Measurements from ENCODE around the gene MLYCD. TPM values are rescaled to one million over a fixed set of nuclear protein-coding genes. Genes with fewer than 3 reads are reported as not detected.

The MLYCD gene
- total RNA-seq, 6 experiments from 2014 or later = 6.6 to 15.6 (median 11.3) TPM

DNA sequence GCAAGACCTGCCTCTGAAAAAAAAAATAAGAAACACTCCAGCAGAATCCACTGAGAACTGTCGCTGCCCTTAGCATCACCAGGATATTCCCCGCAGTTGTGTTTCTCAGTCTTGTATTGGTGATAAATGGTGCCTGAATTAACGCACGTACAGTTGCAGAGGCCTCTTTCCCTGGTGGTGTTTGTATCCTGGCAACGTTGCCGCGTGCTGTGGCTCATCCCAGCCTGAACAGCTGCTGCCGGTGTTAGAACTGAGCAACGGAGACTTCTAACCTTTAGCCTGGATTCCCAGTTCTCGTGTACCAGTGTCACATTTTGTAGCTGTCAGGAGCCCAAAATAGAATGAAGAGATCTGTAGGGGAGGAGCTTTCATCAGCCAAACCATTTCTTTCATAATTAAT is 4.8 kb downstream of the MLYCD start:
- DNase-seq (peak in 2 of 3 donors; percentile 62 to 71), ATAC-seq (peak; percentile 50 to 72 (median 66))
- peaks cover 0 to 19% (median 12%) of the 10 kb centered on the region in 4 donors for H3K36me3 ChIP-seq
- H3K4me1 ChIP-seq = peaks cover 0 to 41% (median 8%) of the 10 kb centered on the region in 4 donors
- no peaks in the 10 kb centered on the region for H3K27me3 ChIP-seq
- peak overlapping the region in 2 of 3 donors; percentile 19 to 35 for H3K27ac ChIP-seq
- no peak for TF ChIP-seq POLR2A (IDR thresholded peaks at IDR 0.05)
- TF ChIP-seq, protein P1, sequence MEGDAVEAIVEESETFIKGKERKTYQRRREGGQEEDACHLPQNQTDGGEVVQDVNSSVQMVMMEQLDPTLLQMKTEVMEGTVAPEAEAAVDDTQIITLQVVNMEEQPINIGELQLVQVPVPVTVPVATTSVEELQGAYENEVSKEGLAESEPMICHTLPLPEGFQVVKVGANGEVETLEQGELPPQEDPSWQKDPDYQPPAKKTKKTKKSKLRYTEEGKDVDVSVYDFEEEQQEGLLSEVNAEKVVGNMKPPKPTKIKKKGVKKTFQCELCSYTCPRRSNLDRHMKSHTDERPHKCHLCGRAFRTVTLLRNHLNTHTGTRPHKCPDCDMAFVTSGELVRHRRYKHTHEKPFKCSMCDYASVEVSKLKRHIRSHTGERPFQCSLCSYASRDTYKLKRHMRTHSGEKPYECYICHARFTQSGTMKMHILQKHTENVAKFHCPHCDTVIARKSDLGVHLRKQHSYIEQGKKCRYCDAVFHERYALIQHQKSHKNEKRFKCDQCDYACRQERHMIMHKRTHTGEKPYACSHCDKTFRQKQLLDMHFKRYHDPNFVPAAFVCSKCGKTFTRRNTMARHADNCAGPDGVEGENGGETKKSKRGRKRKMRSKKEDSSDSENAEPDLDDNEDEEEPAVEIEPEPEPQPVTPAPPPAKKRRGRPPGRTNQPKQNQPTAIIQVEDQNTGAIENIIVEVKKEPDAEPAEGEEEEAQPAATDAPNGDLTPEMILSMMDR (IDR thresholded peaks at IDR 0.05) = no peak
- no peak overlapping the region for H3K4me3 ChIP-seq
- WGBS (ENCODE audit: insufficient coverage, low coverage, low lambda C conversion rate, missing lambda C conversion rate) = 16% methylated on average over 8 of the region's 10 CpGs
- H3K9me3 ChIP-seq = no peaks in the 10 kb centered on the region
- intact Hi-C loops (cut with DNase I) = no loop called here

DNA sequence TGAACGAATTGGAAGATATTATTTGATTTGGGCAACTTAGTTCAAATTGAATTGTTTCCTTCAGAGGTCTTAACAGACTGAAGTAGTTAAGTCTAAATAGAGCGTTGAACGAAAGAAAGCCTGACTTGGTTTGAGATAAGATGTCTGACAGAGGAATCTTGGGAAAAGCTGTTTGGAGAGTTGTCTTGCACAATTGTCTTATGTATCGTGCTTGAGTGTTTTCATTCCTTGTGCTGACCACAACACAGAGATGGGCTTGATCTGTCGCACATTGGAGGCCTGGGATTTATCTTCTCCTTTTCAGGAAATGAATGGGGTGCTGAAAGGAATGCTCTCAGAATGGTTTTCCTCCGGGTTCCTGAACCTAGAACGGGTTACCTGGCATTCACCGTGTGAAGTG is 7.8 kb downstream of the MLYCD start:
- H3K4me1 ChIP-seq = peaks cover 0 to 22% (median 6%) of the 10 kb centered on the region in 4 donors
- DNase-seq (no peak), ATAC-seq (no peak)
- peaks cover 0 to 43% (median 21%) of the 10 kb centered on the region in 4 donors for H3K36me3 ChIP-seq
- TF ChIP-seq, protein P1 (IDR thresholded peaks at IDR 0.05) = no peak
- no peak for TF ChIP-seq POLR2A (IDR thresholded peaks at IDR 0.05)
- intact Hi-C loops (cut with DNase I) = no loop called here
- no peaks in the 10 kb centered on the region for H3K9me3 ChIP-seq
- no peaks in the 10 kb centered on the region for H3K27me3 ChIP-seq
- 71% methylated on average over 7 of the region's 8 CpGs for WGBS (ENCODE audit: insufficient coverage, low coverage, low lambda C conversion rate, missing lambda C conversion rate)
- no peak overlapping the region for H3K27ac ChIP-seq
- no peak overlapping the region for H3K4me3 ChIP-seq

DNA sequence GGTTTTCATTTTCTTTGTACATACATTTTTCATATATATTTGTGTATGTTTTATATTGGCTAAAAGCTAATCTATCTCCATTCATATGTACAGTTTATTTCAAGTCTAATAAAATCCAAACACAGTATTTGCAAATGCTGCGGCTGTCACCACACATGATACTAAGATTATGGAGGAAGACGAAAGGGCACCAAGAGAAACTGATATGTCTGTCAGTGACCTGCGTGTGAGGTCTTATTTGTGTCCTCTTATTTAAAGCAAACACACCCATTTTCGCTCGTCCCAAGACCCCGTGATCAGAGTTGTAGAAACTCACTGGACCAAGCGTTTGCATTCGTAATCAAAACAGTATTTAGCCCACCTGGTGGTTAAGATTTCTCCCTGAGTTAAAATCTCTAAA is 8.2 kb downstream of the MLYCD start:
- WGBS (ENCODE audit: insufficient coverage, low coverage, low lambda C conversion rate, missing lambda C conversion rate) = 85% methylated on average over 8 of the region's 8 CpGs
- Histone ChIP-seq H3K4me1 (peaks cover 0 to 21% (median 6%) of the 10 kb centered on the region in 4 donors), H3K36me3 (peaks cover 0 to 48% (median 24%) of the 10 kb centered on the region in 4 donors), H3K4me3 (no peak overlapping the region), H3K27ac (no peak overlapping the region), H3K9me3 (no peaks in the 10 kb centered on the region), H3K27me3 (no peaks in the 10 kb centered on the region)
- ATAC-seq = no peak
- intact Hi-C loops (cut with DNase I) = no loop called here
- DNase-seq = no peak
- TF ChIP-seq, protein P1 (IDR thresholded peaks at IDR 0.05) = no peak
- no peak for TF ChIP-seq POLR2A (IDR thresholded peaks at IDR 0.05)

DNA sequence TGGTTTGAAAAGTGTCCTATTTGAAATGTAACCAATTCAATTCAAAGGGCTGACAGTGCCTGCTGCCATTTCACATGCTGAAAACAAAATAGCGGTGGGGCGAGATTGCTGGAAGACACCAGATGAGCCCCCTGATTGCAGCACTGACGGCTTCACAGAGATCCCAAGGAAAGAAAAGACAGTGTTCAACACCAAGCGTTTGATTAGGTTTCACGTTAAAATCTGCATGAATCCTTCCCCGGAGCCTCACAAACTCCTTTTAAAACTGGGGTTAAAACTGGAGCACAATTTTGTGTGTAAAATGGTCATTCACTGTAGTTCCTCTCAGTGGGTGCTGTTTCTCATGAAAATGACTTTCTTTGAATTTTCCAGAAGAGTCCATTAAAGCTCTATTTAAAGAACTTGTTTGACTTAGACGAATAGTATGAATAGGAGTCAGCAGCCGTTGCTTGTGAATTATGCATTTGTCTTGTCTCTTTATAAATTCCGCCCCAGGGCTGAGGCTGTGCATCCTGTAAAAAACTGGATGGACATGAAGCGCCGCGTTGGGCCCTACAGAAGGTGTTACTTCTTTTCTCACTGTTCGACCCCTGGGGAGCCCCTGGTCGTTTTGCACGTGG is 8.8 kb downstream of the MLYCD start:
- H3K4me3 ChIP-seq = no peak overlapping the region
- no peak for ATAC-seq
- H3K4me1 ChIP-seq = peaks cover 0 to 17% (median 4%) of the 10 kb centered on the region in 4 donors
- DNase-seq = no peak
- no peaks in the 10 kb centered on the region for H3K27me3 ChIP-seq
- peaks cover 0 to 54% (median 30%) of the 10 kb centered on the region in 4 donors for H3K36me3 ChIP-seq
- H3K27ac ChIP-seq = no peak overlapping the region
- no peak for TF ChIP-seq POLR2A (IDR thresholded peaks at IDR 0.05)
- TF ChIP-seq, protein P1 (IDR thresholded peaks at IDR 0.05) = no peak
- WGBS (ENCODE audit: insufficient coverage, low coverage, low lambda C conversion rate, missing lambda C conversion rate) = 85% methylated on average over 15 of the region's 15 CpGs
- intact Hi-C loops (cut with DNase I) = no loop called here
- no peaks in the 10 kb centered on the region for H3K9me3 ChIP-seq

Measured in right lobe of liver (tissue), 6 donors.